NCI-H460 (cell line): ENCODE data around the gene PLIN5. TPM values are rescaled to one million over a fixed set of nuclear protein-coding genes. Genes with fewer than 3 reads are reported as not detected.
"Not testable (repeated sequence)": the region's sequence is repeated elsewhere in the genome, so short reads cannot be mapped to it uniquely, and the experiment has no call there.

Source experiments
- DNase-seq: peaks from one replicate; pipeline ENCODE4 v3.0.0-alpha.2; 2016; ENCODE audit warnings: low read depth; ENCODE audit errors: extremely low read depth
- total RNA-seq: library from RNA; depleted of rRNA; stranded (reverse); fragments of >200 nt; shearing (Covaris generic); gene quantifications from 2 replicates; pipeline ENCODE4 v1.2.3, GENCODE V29; 2014

PLIN5 gene
- total RNA-seq, 1 experiment from 2014 or later, result not detected

DNA sequence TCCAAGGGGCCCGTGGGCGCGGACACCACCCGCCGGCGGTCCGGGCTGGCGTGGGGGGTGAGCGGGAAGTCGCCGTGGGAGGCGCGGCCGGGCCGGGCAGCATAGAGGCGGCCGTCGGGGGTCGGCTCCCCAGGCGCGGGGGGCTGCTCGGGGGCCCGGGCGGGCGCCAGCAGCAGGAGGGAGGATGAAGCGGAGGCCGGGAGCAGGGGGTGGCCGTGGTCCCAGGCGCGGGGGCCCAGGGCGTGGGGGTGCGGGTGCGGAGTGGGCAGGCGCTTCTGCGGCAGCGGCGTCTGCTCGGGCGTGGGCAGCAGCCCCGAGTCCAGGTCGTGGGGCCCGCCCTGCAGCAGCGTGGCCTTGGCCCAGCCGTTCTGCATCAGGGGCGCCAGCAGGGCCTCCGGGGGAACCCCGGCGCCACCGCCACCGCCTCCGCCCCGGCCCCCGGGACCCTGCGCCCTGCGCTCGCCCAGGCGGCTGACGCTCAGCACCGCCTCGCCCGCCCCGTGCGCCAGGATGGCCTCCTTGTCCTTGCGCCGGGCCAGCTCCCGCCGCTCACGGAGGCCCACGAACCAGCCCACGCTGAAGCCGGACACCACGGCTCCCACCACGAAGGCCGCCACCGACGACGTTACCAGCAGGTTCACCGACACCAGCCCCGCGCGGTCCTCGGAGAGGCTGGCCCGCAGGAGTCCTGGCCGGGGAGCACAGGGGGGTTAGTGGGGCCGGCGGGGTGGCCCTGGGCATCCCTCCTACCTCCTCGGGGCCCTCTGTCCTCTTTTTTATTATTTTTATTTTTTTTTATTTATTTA is 9.0 kb upstream of the PLIN5 start:
- DNase-seq, result no peak

DNA sequence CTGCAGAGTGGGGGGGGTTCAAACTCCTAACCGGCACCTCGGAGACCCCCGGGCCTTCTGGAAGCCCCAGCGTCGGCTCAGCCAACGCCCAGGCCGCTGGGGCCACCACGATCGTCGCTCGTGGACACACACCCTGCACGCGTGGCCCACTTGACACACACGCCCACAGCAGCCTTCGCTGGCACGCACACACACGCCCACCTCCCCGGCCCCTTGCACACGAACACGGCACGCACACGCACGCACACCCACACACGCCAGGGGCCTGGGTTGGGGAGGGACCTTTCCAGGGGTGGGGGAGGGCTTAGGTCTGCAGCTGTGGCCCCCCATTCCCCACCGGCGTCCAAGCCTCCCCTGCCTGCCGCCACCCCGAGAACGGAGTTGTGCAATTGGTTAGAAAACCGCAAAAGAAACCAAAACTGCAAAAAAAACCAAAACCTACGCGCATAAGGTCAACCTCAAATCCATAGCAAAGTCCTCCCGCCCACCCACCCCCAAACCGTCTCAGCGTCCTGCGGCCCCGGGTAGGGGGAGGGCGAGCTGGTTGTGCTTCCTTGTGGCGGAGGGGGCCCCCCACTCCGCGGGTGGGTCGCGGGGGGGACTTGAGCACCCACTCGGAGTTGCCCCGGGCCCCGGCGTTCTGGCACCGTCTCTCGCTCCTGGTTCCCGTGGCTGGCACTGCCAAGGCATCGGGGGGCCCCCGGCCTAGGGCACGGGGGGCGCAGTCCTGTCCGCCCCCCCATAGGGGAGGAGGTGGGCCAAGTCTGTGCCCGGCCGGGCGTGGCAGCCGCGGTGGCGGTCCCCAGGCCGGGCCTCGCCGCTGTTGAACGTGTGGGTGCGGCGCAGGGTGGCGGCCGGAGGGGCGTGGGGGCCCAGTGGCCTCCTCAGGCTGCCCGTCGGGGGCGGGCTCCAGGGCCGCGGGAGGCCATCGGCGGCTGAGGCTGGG is 8.1 kb upstream of the PLIN5 start:
- no peak for DNase-seq

DNA sequence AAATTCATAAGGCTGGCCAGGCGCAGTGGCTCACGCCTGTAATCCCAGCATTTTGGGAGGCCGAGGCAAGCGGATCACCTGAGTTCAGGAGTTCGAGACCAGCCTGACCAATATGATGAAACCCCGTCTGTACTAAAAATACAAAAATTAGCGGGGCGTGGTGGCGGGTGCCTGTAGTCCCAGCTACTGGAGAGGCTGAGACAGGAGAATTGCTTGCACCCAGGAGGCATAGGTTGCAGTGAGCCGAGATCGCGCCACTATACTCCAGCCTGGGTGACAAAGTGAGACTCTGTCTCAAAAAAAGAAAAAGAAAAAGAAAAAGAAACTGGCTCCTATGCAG is 6.8 kb upstream of the PLIN5 start:
- not testable (repeated sequence) for DNase-seq

DNA sequence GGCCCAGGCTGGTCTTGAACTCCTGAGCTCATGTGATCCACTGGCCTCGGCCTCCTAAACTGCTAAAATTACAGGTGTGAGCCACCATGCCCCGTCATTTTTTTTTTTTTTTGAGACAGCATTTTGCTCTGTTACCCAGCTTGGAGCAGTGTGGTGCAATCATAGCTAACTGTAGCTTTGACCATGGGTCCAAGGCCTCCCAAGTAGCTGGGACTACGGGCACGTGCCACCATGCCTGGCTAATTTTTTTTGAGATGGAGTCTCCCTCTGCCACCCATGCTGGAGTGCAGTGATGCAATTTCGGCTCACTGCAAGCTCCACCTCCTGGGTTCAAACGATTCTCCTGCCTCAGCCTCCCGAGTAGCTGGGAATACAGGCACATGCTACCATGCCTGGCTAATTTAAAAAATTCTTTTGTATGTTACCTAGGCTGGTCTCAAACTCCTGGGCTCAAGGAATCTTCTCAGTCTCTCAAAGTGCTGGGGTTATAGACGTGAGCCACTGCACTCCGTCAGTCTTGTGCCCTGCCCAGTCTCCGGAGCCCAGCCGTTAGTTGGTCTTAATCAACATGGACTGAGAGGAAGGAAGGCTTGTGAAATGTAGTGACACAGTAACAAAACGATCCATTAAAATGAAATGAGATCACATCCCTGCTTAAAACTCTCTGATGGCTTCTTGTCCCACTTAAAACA is 6.2 kb upstream of the PLIN5 start:
- no peak for DNase-seq

DNA sequence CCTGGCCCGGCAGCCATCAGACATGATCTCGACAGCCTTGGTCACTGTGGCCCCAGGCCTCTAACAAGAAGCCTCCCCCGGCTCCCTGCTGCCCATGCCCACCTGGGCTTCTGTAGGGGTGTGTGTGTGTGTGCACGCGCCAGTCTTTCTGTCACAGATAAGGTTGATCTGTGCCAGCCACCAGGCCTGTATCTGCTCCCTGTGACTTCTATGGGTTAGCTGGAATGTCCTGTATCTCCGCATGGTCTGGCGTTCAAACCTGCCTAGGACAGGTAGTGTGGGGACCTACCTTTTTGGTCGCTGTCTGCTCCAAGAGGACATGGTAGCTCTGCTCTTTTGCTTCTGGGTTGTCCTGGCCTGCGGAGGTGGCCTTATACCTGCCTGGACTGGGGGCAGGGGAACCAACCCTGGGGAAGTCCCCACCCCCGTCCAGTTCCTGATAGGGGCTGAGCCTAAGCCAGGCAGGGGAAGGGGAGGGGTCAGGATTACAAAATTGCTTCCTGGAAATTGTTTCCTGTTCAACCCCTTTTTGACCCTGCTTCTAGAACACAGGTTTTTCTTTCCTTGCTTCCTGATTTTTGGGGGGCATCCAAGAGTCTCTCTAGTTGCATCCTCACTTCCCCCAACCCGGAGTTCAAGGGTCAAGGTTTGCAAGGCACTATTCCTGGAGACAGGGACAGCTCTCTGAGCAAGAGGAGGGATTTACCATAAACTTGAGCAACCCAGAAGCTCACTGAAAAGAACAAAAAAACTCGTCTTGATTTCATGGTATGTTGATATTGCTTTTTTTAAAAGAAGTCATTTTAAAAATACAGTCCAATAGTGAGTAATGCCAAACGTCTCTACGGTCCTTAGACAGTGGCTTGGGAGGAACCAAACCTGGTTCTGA is 4.9 kb upstream of the PLIN5 start, which contains the start of gene LRG1:
Gene LRG1, minus strand, starts transcription at position 344 of the 889 bp plus-strand sequence. Its CDS starts 23 bp downstream, at position 321.
- DNase-seq, result no peak

DNA sequence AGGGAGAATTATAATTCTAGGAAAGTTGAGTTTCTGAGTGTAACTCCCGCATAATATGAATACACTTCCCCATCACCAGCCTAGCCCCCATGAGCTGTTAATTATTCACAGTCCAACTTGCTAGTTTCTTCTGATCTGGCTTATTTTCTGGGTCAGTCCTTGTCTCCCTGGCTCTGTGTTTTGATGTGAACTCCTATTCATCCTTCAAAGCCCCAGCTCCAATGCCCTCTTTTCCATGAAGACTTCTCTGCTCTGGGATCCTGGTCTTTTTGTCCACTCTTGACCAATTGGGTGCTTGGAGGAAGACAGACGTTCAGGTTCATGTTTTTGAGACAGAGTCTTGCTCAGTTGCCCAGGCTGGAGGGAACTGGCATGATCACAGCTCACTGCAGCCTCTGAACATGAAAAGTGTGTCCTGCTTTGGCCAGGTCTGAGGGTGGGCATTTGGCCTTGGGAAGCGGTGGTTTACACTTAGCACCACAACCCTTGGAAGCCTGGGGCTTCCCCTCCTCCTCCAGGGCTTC is 4.2 kb upstream of the PLIN5 start:
- no peak for DNase-seq

DNA sequence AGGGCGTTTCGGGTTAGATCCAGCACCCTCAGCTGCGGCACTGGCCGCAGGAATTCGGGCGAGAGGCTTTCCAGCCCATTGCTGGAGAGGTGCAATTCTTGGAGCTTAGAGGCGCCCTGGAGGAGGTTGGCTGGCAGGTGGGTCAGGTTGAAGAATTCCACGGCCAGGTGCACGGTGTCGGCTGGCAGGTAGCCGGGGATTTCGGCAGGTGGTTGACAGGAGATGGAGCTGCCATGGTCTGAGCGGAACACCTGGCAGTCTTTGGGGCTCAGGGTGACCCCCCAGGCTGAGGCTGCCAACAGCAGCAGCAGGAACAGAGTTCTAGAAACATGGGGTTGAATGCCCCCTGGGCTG is 3.6 kb upstream of the PLIN5 start:
- no peak for DNase-seq

DNA sequence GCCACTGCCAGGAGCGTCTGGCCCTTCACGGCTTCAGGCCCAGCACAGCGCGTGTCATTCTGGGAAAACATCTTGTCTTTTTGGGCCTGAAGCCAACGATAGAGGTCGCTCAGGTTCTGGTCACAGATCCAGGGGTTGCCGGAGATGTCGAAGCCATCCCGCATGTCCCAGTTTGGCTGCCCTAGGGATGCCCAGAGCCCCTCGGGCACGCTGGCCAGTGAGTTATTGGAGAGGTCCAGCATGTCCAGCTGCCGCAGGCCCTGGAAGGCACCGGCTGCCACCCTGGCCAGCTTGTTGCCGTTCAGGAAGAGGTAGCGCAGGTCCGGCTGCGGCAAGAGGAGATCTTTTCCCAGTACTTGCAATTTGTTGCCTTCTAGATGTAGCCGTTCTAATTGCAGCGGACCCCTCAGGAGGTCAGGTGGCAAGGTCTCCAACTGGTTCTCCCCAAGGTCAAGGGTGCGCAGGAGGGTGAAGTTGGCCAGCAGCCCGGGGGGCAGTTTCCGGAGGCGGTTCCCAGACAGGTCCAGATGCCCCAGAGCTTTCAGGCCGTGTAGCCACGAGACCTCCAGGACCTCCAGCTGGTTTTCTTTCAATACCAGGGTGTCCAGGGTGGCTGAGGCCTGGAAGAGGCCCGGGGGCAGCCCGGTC is 3.1 kb upstream of the PLIN5 start:
- no peak for DNase-seq

DNA sequence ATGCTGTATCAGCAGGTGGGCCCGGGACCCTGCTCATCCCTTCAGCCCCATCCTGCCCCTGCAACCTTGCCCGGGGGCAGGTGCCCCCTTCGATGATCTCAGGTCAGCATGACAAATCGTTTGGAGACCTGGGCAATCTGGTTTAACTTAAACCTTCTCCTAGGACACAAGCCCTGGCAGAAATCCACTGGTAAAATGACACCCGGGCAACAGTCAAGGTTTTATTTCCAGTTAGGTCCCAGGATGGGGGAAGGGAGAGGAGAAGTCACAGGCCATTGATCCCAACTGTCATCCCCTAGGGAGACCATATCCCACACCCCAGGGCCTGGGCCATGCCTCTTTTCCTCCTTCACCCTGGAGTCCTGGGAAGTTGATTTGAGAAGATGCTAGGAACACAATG is 1.8 kb upstream of the PLIN5 start:
- DNase-seq, result no peak

DNA sequence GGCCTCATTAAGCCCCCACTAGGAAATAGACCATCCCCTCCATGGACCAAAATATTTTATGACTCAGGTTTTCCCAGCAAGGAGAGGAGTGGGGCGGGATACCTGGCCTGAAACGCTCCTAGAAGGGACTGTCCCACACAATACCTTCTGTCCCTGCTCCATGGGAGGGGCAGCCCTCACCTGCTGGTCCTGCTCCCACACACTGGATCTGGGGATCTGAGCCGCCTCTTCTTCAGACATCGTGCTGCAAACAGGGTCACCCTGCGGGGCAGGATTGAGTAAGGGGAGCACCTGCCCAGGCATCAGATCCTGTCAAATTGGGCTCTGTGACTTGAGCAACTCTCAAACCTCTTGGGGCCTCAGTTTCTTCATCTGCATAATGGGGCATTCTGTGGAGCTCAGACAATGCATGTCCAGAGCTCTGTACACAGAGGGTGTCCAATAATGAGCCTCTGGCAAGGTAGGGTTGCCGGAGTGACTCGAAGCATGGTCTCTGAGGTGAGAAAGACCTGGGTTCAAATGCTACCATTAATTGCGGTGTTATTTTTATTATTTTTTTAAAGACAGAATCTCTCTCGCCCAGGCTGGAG is 1.1 kb downstream of the PLIN5 start:
- no peak for DNase-seq

DNA sequence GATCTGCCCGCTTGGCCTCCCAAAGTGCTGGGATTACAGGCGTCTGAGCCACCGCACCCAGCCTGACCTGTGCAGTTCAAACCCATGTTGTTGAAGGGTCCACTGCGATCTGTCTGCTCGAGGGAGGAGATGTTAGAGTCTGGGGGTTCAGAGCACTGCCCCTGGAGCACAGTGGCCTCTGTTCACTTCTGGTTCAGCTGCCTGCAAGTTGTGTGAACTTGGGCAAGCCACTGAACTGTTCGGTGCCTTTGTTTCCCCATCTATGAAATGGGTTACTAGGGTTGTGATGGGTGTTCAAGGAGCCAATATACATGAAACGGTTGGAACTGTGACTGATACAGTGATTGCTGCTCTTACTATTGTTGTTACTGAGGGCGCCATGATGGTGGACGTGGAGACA is 1.7 kb downstream of the PLIN5 start:
- DNase-seq, result no peak

DNA sequence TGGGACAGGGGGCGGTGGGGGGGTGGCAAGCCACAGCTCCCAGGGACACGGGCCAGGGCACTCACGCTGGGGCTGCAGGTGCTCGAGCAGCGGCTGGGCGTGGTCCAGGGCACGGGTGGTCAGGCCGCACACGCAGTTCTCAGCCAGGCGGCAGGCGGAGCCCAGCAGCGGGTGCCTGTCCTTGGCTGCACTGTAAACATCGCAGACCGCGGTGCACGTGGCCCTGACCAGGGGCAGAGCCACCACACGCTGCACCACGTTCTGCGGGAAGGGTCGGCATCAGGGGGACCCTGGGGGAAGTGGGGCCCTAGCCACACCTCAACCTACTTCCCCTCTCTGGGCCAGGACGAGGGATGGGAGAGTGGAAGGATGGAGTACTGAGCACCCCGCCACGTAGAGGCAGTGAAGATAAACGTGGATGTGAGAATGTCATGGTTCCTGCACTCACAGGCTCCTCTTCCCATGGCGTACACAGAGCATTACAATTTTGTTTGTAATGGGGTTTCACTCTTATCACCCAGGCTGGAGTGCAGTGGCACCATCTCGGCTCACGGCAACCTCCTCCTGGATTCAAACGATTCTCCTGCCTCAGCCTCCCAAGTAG is 3.4 kb downstream of the PLIN5 start:
- no peak for DNase-seq

DNA sequence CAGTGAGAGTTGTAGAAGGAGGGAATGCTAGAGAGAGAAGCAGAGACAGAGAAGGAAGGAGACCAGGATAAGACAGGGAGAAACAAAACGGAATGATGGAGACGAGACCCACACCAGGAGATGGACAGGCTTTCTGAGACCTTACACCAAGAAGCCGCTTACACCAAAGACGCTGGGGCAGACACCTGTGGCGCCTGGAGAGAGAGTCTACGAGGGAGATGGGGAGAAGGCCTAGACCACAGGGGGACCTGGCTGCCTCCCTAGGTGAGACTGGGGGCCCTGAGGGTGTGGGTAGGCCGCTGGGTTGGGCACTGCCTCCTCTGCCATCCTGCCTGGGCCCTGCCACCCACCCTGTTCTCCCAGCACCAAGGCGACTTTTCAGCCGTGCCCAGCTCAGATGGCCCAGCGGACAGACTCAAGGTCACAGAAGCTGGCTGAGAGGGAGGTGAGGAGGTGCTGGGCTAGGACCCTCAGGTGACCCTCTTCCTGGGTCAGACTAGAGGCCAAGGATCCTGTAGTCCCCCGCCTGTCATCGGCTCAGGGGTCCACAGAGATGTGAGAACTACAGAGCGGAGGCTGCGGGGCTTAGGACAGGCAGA is 5.0 kb downstream of the PLIN5 start:
- no peak for DNase-seq

DNA sequence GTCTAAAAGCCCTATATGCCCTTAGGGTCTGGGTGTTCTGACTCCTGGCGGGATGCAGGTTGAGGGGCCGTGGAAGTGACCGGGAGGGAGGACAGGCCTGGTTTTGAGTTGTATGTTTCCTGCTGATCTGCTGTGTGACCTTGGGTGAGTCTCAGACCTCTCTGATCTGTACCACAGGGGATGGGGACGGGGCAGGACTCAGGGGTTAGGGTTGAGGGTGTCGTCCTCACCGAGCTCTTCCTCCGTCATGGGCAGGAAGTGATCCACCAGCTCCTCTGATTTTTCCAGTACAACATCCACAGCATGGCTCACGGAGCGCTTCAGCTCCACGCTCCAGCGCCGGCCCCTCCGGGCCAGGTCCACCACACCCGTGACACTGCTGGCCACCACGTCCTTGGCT is 6.2 kb downstream of the PLIN5 start:
- no peak for DNase-seq

DNA sequence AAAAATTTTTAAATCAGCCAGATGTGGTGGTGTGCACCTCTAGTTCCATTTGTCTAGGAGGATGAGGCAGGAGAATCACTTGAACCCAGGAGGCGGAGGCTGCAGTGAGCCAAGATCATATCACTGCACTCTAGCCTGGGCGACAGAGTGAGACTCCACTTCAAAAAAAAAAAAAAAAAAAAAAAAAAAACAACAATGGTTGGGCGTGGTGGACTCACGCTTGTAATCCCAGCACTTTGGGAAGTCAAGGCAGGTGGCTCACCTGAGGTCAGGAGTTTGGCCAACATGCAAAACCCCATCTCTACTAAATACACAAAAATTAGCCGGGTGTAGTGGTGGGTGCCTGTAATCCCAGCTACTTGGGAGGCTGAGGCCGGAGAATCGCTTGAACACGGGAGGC is 7.6 kb downstream of the PLIN5 start:
- not testable (repeated sequence) for DNase-seq

DNA sequence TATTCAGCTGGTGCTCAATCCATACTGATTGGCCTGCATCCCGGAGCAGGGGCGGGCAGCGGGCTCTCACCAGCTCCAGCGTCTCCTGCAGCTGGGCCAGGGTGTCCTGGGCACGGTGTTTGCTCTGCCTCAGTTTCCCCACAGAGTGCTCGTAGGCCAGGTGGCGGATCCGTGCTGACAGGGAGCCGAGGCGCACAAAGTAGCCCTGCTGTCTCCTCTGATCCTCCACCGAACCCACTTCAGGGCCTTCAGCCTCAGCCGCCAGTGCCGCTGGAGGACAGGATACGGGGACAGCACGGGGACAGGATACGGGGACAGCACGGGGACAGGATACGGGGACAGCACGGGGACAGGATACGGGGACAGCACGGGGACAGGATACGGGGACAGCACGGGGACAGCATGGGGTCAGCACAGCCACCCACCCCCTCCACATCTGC is 9.4 kb downstream of the PLIN5 start:
- DNase-seq, result no peak

DNA sequence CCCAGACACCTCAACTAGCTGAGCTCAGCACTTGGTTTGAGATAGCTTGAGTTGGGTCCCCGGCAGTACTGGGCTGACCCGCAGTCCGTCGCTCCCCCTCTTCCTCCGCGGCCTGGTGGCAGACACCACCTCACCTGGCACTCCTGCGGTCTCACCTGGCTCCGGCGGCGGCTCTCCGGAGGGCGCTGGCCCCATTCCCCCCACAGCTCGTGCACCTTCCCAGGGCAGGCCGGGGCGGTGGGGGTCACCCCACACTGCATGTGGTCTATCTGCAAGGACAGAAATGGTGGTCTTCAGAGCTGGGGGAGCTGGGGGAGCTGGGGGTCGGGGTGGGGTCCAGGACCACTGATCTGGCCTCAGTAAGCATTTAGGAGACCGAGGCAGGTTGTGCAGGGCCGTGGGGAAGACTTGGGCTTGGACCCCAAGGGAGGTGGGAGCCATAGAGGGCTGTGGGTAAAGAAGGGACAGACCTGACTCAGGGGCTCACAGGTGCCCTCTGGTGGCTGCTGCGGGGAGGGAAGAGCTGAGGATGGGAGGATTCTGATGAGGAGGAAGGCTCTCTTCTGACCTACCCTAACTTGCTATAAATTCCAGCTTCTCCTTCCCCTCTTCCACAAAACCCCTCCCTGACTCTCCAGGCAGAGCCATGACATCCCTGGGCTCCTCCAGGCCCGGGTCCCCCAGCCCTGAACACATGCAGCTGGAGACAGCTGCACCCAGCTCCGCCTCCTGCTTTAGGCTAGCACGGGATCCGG is 10.0 kb downstream of the PLIN5 start:
- DNase-seq, result peak; percentile 38
